ENCODE data around the gene CDK4. TPM values are rescaled to one million over a fixed set of nuclear protein-coding genes. Genes with fewer than 3 reads are reported as not detected.

The CDK4 gene
- total and polyA plus RNA-seq, 2 of the 13 experiments (the other 11 are each of a cell fraction or from before 2014, with no cell fraction given) = 191 to 209 TPM

DNA sequence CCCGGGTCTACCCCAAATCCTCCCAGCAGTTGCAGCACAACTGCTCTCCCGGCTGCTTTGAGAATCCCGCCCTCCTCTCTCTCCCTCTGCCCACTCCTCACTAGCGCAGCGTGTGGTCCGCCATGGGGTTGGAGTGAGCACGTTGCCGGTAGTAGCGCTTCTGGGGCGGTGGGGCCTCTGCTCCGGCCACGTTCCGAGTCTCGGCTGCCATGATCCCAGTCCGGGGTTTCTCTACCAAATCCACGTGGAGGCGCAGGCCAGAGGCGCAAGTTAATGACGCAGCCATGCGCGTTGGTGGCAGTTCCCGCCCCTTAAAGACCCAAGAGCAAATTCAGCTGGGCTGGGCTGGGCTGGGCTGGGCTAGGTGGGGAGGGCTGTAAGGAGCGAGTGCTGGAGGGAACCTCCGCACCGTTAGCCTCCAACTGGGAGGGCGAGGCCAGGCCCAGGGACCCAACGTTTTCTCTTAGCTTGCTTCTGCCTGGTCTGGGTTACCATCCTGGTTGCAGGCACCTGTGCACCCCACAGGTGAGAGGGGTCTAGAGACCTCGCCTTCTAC is 19.8 kb upstream of the CDK4 start, which contains the start of gene METTL1 (continued):
- TF ChIP-seq RFX3 (CRISPR knock-in tag; IDR thresholded peaks at IDR 0.05) (no peak), ZNF605 (CRISPR knock-in tag; IDR thresholded peaks at IDR 0.05) (peak; percentile 98), ZIK1 (CRISPR knock-in tag; IDR thresholded peaks at IDR 0.05; ENCODE audit: borderline replicate concordance, low read depth) (no peak), ZNF883 (CRISPR knock-in tag; IDR thresholded peaks at IDR 0.05; ENCODE audit: not compliant biosample characterization) (peak; percentile 63), ZNF546 (CRISPR knock-in tag; conservative IDR thresholded peaks at IDR 0.05) (peak; percentile 73; the same call in 1 of the 2 replicates), SP1 (IDR thresholded peaks at IDR 0.05) (no peak), SP1 (CRISPR knock-in tag; IDR thresholded peaks at IDR 0.05) (peak; percentile 94), ZNF343 (CRISPR knock-in tag; IDR thresholded peaks at IDR 0.05) (peak; percentile 75; the same call in 1 of the 2 replicates), ZNF224 (CRISPR knock-in tag; IDR thresholded peaks at IDR 0.05) (peak; percentile 83; the same call in 1 of the 2 replicates), HMG20B (CRISPR knock-in tag; conservative IDR thresholded peaks at IDR 0.05) (no peak), SOX13 (IDR thresholded peaks at IDR 0.05) (no peak), SOX13 (CRISPR knock-in tag; conservative IDR thresholded peaks at IDR 0.05 in 1 of 2, IDR thresholded peaks at IDR 0.05 in 1 of 2) (no peak; a peak in 1 of 4 replicates), CBX1 (IDR thresholded peaks at IDR 0.05; ENCODE audit: low read depth) (peak; percentile 16), MYNN (CRISPR knock-in tag; IDR thresholded peaks at IDR 0.05; ENCODE audit: low read depth) (peak; percentile 75; the same call in 1 of the 2 replicates), ZNF839 (CRISPR knock-in tag; IDR thresholded peaks at IDR 0.05; ENCODE audit: borderline replicate concordance) (no peak), ZNF446 (CRISPR knock-in tag; IDR thresholded peaks at IDR 0.05) (peak; percentile 46), HCFC1 (IDR thresholded peaks at IDR 0.05; ENCODE audit: low read depth, low read length) (peak; percentile 53; the same call in 1 of the 2 replicates), NR2C2 (CRISPR knock-in tag; IDR thresholded peaks at IDR 0.05; ENCODE audit: borderline replicate concordance) (peak; percentile 80), ZNF329 (CRISPR knock-in tag; IDR thresholded peaks at IDR 0.05; ENCODE audit: low read depth) (peak; percentile 59), TBL1XR1 (IDR thresholded peaks at IDR 0.05; ENCODE audit: borderline replicate concordance, low read length, partially characterized antibody) (no peak), ATM (IDR thresholded peaks at IDR 0.05; ENCODE audit: borderline replicate concordance) (no peak), U2AF2 (IDR thresholded peaks at IDR 0.05; ENCODE audit: low read depth, low read length) (no peak), ZNF569 (CRISPR knock-in tag; IDR thresholded peaks at IDR 0.05; ENCODE audit: borderline replicate concordance) (peak; percentile 92; the same call in 1 of the 2 replicates)
- TF ChIP-seq, protein P1, sequence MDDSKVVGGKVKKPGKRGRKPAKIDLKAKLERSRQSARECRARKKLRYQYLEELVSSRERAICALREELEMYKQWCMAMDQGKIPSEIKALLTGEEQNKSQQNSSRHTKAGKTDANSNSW (CRISPR knock-in tag; IDR thresholded peaks at IDR 0.05; ENCODE audit: borderline replicate concordance) = no peak
- TF ChIP-seq, protein P2, sequence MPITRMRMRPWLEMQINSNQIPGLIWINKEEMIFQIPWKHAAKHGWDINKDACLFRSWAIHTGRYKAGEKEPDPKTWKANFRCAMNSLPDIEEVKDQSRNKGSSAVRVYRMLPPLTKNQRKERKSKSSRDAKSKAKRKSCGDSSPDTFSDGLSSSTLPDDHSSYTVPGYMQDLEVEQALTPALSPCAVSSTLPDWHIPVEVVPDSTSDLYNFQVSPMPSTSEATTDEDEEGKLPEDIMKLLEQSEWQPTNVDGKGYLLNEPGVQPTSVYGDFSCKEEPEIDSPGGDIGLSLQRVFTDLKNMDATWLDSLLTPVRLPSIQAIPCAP (CRISPR knock-in tag; IDR thresholded peaks at IDR 0.05; ENCODE audit: low read depth) = no peak
- TF ChIP-seq, protein P3, sequence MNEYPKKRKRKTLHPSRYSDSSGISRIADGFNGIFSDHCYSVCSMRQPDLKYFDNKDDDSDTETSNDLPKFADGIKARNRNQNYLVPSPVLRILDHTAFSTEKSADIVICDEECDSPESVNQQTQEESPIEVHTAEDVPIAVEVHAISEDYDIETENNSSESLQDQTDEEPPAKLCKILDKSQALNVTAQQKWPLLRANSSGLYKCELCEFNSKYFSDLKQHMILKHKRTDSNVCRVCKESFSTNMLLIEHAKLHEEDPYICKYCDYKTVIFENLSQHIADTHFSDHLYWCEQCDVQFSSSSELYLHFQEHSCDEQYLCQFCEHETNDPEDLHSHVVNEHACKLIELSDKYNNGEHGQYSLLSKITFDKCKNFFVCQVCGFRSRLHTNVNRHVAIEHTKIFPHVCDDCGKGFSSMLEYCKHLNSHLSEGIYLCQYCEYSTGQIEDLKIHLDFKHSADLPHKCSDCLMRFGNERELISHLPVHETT (CRISPR knock-in tag; conservative IDR thresholded peaks at IDR 0.05) = 0 out of 2 replicates have a peak, but pooled peaks have one; percentile 70
- TF ChIP-seq, protein P4, sequence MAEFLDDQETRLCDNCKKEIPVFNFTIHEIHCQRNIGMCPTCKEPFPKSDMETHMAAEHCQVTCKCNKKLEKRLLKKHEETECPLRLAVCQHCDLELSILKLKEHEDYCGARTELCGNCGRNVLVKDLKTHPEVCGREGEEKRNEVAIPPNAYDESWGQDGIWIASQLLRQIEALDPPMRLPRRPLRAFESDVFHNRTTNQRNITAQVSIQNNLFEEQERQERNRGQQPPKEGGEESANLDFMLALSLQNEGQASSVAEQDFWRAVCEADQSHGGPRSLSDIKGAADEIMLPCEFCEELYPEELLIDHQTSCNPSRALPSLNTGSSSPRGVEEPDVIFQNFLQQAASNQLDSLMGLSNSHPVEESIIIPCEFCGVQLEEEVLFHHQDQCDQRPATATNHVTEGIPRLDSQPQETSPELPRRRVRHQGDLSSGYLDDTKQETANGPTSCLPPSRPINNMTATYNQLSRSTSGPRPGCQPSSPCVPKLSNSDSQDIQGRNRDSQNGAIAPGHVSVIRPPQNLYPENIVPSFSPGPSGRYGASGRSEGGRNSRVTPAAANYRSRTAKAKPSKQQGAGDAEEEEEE (CRISPR knock-in tag; IDR thresholded peaks at IDR 0.05; ENCODE audit: borderline replicate concordance) = no peak; the same call in 1 of the 2 replicates
